Esophagus muscularis mucosa (tissue), 3 donors: ENCODE measurements around the gene MXD3.

Experiments used
- POLR2A ChIP-seq: fragments of 450-650 bp; IDR thresholded peaks from one replicate; pipeline ENCODE4 v1.6.1; 2017; ENCODE audit warnings: antibody characterized with exemption, moderate library complexity, mild to moderate bottlenecking, low read depth
- POLR2AphosphoS5 ChIP-seq, 2 donors: sonication (generic); formaldehyde crosslinking; IDR thresholded peaks; one replicate each; pipeline ENCODE4 v1.6.1; 2017; ENCODE audit warnings: antibody characterized with exemption in 2 of 2
- TF ChIP-seq, protein P1 (sequence below), 3 experiments: fragments of 200-600 bp in 2 of 3; fragments of 450-650 bp in 1 of 3; sonication (generic) in 2 of 3; IDR thresholded peaks; one replicate each; pipeline ENCODE4 v1.5.1; 2017 to 2019; ENCODE audit warnings: antibody characterized with exemption in 3 of 3, mild to moderate bottlenecking in 2 of 3, moderate library complexity in 1 of 3

DNA sequence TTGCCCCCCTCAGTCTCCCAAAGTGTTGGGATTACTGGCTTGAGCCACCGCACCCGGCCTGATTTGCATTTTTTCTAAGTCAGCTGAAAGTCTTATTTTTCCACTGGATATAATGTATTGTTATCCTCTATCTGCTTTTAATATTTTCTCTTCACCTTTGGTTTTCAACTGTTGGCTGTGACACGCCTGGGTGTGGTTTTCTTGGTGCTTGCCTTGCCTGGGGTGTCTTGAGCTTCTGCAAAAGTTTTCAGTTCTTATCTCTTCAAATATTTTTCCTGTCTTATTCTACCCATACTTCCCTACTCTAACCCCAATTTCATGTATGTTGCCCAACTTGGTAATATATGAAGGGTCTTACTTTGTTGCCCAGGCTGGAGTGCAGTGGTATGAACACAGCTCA lies 4.3 kb upstream of the MXD3 start:
- TF ChIP-seq, protein P1, sequence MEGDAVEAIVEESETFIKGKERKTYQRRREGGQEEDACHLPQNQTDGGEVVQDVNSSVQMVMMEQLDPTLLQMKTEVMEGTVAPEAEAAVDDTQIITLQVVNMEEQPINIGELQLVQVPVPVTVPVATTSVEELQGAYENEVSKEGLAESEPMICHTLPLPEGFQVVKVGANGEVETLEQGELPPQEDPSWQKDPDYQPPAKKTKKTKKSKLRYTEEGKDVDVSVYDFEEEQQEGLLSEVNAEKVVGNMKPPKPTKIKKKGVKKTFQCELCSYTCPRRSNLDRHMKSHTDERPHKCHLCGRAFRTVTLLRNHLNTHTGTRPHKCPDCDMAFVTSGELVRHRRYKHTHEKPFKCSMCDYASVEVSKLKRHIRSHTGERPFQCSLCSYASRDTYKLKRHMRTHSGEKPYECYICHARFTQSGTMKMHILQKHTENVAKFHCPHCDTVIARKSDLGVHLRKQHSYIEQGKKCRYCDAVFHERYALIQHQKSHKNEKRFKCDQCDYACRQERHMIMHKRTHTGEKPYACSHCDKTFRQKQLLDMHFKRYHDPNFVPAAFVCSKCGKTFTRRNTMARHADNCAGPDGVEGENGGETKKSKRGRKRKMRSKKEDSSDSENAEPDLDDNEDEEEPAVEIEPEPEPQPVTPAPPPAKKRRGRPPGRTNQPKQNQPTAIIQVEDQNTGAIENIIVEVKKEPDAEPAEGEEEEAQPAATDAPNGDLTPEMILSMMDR (IDR thresholded peaks at IDR 0.05): no peak
- TF ChIP-seq POLR2A (no peak), POLR2AphosphoS5 (IDR thresholded peaks at IDR 0.05) (no peak)
